GM21381 (cell line): Measurements from ENCODE around the gene DENND2C.

Experiments
- ATAC-seq: cut with Tn5 transposase; IDR thresholded peaks from one replicate; pipeline ENCODE4 v1.9.1; 2021; ENCODE audit warnings: mild to moderate bottlenecking, moderate library complexity; ENCODE audit not compliant: unreplicated experiment

DENND2C gene

DNA sequence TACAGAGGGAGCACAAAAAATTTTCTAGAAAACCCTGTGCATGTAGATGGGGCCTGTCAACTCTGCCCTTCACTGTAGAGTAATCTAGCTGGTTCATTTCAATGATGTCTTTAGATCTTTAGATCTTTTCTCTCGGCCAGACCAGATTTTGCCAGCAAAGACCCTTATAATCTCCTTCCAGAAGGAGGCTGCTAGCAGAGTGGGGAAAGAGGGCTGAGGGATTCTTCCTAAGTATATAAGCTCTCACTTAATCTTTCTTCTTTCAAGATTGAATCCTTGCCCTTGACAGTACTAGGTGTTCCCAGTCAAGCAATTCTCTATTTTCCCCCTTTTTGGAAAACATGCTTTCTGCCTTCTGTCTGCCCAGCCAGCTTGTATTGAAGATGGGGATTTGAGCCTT lies 122.8 kb downstream of the DENND2C start:
- ATAC-seq: no peak

DNA sequence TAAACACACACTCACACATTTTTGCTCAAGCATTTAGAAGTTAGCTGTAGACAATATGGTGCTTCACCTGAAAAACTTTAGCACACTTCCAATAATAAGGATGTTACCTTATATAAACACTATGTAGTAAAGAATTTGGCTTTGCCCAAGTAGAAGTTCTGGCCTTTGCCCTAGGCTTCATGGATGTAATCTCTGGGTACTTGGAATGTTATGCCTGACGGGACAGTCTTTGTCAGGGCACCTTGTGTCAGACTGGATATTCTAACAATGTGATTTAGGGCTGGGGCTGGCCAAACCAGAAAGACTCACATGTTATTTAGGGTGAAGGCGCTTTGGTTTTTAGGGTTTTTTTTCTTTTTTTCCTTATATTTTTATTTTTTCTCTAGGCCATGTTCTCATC lies 124.1 kb downstream of the DENND2C start:
- ATAC-seq: no peak

DNA sequence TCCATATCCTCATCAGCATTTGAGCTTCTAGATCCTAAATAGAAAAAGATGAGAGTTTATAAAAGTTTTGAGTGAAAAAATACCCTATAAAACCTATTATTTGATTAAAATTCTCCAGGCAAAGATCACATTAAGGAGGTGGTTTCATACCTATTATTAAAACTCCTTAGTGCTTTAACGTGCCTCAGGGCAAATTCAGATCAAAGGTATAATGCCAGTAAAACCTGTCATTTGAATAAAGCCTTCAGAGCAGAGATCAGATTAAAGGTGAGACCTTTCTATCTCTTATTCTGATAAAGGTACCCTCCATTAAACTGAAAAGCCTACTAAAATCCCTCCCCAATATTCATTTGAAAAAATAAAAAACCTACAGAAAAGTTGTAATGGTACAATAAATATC lies 124.5 kb downstream of the DENND2C start:
- no peak for ATAC-seq

DNA sequence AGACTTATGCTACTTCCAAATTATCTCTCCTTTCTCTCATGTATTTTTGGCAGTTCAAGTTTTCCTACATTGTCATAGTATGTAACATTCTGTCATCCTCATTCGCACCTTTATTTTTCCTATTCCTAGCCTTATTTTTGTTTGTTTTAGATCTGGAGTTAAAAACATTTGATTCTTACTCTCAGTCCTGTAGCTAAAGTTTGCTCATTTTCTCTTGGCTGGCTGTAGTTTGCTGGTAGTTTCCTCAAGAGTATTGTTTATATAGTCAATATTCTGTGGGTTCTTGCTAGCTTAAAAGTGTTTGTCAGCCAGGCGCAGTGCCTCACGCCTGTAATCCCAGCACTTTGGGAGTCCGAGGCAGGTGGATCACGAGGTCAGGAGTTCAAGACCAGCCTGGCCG lies 129.0 kb downstream of the DENND2C start:
- no peak for ATAC-seq

DNA sequence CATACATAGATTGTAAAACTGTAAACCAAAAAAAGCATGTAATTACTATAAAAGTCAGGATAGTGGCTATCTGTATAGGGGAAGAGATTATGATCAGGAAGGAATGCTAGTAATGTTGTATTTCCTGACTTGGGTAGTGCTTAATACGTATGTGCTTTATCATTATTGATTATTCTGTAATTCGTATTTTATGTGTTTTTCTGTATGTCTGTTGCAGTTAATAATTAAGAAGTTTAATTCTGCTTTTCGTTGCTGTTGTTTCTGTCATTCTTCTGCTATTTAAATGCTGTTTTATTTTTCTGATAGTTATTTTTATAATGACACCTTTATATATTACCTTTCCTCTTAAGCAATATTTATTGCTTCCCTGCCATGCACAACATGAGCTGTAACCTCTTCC lies 129.6 kb downstream of the DENND2C start:
- no peak for ATAC-seq

DNA sequence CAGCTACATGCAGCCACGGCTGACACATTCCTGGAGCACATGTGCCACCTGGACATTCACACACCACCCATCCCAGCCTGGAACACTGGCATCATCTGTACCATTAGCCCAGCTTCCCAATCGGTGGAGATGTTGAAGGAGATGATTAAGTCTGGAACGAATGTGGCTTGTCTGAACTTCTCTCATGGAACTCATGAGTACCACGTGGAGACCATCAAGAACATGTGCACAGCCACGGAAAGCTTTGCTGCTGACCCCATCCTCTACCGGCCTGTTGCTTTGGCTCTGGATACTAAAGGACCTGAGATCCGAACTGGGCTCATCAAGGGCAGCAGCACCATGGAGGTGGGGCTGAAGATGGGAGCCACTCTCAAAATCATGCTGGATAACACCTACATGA lies 133.8 kb downstream of the DENND2C start:
- no peak for ATAC-seq

DNA sequence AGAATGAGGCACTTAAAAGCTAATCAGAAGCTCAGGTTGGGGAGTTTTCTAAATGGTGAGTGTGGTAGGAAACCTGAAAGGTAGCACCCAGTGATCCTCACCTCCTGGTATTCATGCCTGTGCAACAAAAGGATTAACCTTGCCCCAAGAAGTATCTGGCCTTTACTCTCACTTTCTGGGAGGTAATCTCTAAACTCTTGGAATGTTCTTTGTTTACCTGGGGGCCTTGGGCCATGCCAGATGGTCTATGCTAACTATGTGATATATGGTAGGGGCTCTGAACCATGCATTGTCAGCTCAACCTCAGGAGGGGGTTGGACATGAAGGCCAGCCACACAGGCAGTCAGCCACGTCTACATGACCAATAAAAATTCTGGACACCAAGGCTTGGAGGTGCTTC lies 134.4 kb downstream of the DENND2C start:
- ATAC-seq: no peak
